ENCODE measurements around the gene HLCS. TPM values are rescaled to one million over a fixed set of nuclear protein-coding genes. Genes with fewer than 3 reads are reported as not detected.
A peak's percentile ranks its signal among the peaks of the same experiment; 100 is the strongest.

HLCS gene
- total RNA-seq, 2 donors from 2014 or later, result 40.9 to 41.8 TPM

DNA sequence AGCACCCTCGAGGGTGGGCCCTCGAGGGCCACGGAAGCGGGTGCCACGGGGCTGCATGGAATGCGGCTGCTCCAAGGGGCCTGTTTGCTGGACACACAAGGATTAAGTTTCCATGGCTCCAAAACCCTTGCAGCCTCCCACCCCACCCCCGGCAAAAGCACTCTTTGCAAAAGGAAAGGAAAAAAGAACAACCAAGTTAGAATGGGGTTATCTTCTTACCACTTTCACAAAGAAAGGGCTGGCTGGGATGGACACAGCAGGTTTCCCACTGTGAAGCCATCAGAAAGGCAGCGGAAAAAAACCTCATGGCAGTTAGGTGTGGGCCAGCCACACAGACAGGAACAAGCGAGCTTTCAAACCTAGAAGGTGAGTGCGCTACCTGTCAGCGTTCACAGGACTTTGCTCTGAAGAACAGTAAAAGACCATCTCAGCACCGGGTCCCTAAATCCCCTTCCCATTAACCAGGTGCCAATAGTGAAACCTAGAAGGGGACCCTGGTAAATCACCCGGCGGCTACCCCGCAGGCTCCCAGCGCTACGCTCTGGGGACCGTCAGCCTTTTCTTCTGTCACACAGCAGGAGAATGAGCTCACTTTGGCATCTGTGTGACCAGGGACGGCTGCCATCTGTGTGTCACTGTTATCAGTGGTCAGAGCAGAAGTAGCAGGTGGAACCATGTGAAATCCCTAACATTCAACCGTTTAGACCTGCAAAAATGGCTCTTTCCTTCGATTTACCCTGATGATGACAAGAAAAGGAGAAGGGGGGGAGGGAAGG lies 174.6 kb downstream of the HLCS start:
- no peaks in the 10 kb centered on the region for H3K9me3 ChIP-seq
- H3K27me3 ChIP-seq (replicated peaks; ENCODE audit: insufficient read depth), result no peaks in the 10 kb centered on the region
- 74% methylated on average over 21 of the region's 21 CpGs for WGBS
- intact Hi-C loops (cut with DNase I), result no loop called here
- peaks cover 20% of the 10 kb centered on the region for H3K4me1 ChIP-seq (replicated peaks)
- no peak overlapping the region for H3K4me3 ChIP-seq
- no peaks in the 10 kb centered on the region for H3K36me3 ChIP-seq
- H3K27ac ChIP-seq, result peak overlapping the region; percentile 81 to 83
- TF ChIP-seq POLR2A (IDR thresholded peaks at IDR 0.05), result no peak
- TF ChIP-seq POLR2AphosphoS5 (IDR thresholded peaks at IDR 0.05), result no peak
- no peak for TF ChIP-seq CTCF (IDR thresholded peaks at IDR 0.05)
- DNase-seq (ENCODE audit: low spot score), result no peak

- Histone ChIP-seq H3K4me3 (peak overlapping the region in 1 of 2 donors; percentile 11), H3K27ac (peak overlapping the region; percentile 81 to 83), H3K9me3 (no peaks in the 10 kb centered on the region), H3K27me3 (replicated peaks; ENCODE audit: insufficient read depth) (no peaks in the 10 kb centered on the region), H3K4me1 (replicated peaks) (peaks cover 22% of the 10 kb centered on the region), H3K36me3 (no peaks in the 10 kb centered on the region)
- intact Hi-C loops (cut with DNase I), result no loop called here
- 49% methylated on average over 10 of the region's 10 CpGs for WGBS
- peak; percentile 48 for DNase-seq (ENCODE audit: low spot score)
- TF ChIP-seq POLR2A (IDR thresholded peaks at IDR 0.05), result no peak
- TF ChIP-seq POLR2AphosphoS5 (IDR thresholded peaks at IDR 0.05), result no peak
- no peak for TF ChIP-seq CTCF (IDR thresholded peaks at IDR 0.05)
These were observed 175.3 kb downstream of the HLCS start for GRCh38 chr21:36791180-36791579.

DNA sequence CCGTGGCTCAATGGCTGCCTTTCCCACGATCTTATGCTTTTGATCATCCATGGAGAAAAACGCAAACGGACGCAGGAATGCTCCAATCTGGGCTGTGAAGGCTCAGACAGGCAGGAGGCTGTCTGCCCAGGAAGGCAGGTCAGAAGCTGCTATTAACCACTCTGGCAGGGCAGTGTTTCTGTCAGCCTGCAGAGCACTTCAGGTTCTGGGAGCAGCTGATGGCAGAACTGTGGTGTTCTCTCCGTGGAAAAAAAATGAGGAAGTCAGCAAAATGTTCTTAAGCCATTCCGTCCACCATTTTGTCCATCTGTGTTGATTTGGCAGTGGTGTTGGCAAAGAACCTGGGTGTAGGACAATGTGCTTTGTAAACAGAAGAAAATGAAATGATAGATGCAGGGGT lies 175.9 kb downstream of the HLCS start:
- H3K27ac ChIP-seq, result peak overlapping the region; percentile 81 to 83
- intact Hi-C loops (cut with DNase I), result no loop called here
- peak overlapping the region in 1 of 2 donors; percentile 11 for H3K4me3 ChIP-seq
- H3K4me1 ChIP-seq (replicated peaks), result peaks cover 22% of the 10 kb centered on the region
- H3K9me3 ChIP-seq, result no peaks in the 10 kb centered on the region
- no peaks in the 10 kb centered on the region for H3K27me3 ChIP-seq (replicated peaks; ENCODE audit: insufficient read depth)
- WGBS, result 27% methylated on average over 7 of the region's 7 CpGs
- DNase-seq (ENCODE audit: low spot score), result peak; percentile 69
- no peaks in the 10 kb centered on the region for H3K36me3 ChIP-seq
- TF ChIP-seq POLR2A (IDR thresholded peaks at IDR 0.05), result no peak
- peak; percentile 79 for TF ChIP-seq POLR2AphosphoS5 (IDR thresholded peaks at IDR 0.05)

DNA sequence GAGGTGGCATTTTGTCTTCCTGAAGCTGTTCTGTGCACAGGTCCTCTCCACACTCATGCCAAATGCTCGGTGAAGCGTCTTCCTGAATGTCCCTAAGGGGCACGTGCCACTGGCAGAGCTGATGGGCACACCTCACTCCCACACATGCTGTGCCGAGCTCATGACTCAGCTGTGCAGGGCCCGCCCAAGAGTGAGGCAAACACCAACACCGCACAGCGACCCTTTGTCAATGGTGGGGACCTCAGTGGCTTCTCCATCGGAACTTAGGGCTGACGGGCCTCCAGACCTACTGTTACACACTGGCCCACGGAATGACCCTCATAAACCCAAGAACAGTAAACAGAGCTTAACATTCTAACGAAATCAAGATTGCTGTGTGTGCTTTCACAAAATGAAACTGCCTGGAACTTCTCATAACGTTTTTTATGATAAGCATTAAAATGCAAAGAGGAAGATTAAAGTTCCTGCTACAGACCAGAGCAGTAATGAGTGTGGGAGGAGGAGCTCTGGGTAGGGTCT lies 178.3 kb downstream of the HLCS start:
- Histone ChIP-seq H3K36me3 (no peaks in the 10 kb centered on the region), H3K4me1 (replicated peaks) (peaks cover 22% of the 10 kb centered on the region), H3K27me3 (replicated peaks; ENCODE audit: insufficient read depth) (no peaks in the 10 kb centered on the region), H3K9me3 (no peaks in the 10 kb centered on the region), H3K4me3 (peak overlapping the region in 1 of 2 donors; percentile 4), H3K27ac (peak overlapping the region; percentile 81 to 83)
- 22% methylated on average over 12 of the region's 12 CpGs for WGBS
- peak; percentile 72 for DNase-seq (ENCODE audit: low spot score)
- intact Hi-C loops (cut with DNase I), result no loop called here
- TF ChIP-seq POLR2A (IDR thresholded peaks at IDR 0.05) (no peak), CTCF (IDR thresholded peaks at IDR 0.05) (no peak), POLR2AphosphoS5 (IDR thresholded peaks at IDR 0.05) (peak; percentile 76)

DNA sequence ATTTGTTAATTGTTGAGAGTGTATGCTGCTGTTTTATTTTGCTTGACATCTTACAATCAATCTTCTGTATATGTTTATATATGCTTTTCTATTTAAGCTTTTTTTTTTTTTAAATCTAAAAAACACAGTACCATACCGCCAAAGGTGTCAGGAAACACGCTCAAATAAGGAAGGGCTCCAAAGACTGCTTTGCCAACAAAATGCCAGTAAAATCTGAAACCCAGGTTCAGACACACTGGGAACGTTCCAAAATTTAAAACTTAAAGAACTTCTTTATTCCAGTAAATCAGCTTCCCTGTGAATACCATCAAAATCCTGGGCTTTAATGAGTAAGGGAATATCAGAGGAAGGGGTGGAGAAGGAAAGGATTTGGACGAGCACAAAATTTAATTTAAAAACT lies 180.3 kb downstream of the HLCS start:
- TF ChIP-seq CTCF (IDR thresholded peaks at IDR 0.05) (no peak), POLR2A (IDR thresholded peaks at IDR 0.05) (no peak), POLR2AphosphoS5 (IDR thresholded peaks at IDR 0.05) (peak; percentile 6)
- WGBS, result 48% methylated on average over 4 of the region's 4 CpGs
- Histone ChIP-seq H3K4me1 (replicated peaks) (peaks cover 22% of the 10 kb centered on the region), H3K27me3 (replicated peaks; ENCODE audit: insufficient read depth) (no peaks in the 10 kb centered on the region), H3K9me3 (no peaks in the 10 kb centered on the region), H3K4me3 (no peak overlapping the region), H3K27ac (peak overlapping the region in 1 of 2 donors; percentile 83), H3K36me3 (no peaks in the 10 kb centered on the region)
- DNase-seq (ENCODE audit: low spot score), result no peak
- intact Hi-C loops (cut with DNase I), result no loop called here

Data from prostate gland (tissue), 2 donors.